A549 (cell line): ENCODE data around the gene SLC16A4. TPM values are rescaled to one million over a fixed set of nuclear protein-coding genes. Genes with fewer than 3 reads are reported as not detected.

Experiments used
- ATAC-seq, 2 experiments: fragments of 200-7000 bp in 1 of 2; fragments of >200 bp in 1 of 2; cut with Nextera tagmentation in 1 of 2; cut with Tn5 transposase in 1 of 2; 3 replicates each; pipeline versions ENCODE4 v1.8.0 to v1.9.1; 2018 to 2020; ENCODE audit warnings: mild to moderate bottlenecking in 1 of 2, moderate library complexity in 1 of 2
- CTCF ChIA-PET: fragments of 300-600 bp; sonication (Branson Sonifier 250); formaldehyde crosslinking; extraction: SDS; loops from one replicate; lab custom pipeline; 2021; ENCODE audit warnings: antibody characterized with exemption, inconsistent platforms; lab: Yijun Ruan, JAX
- POLR2A ChIA-PET: fragments of 350-600 bp; formaldehyde crosslinking; extraction: SDS; loops from one replicate; lab custom pipeline; 2021; ENCODE audit warnings: antibody characterized with exemption, inconsistent platforms; lab: Yijun Ruan, JAX
- DNase-seq, 2 experiments: peaks; one replicate each; pipeline versions ENCODE4 v3.0.0 to v3.0.0-alpha.2; 2011 to 2016; ENCODE audit warnings: low read depth in 1 of 2, low spot score in 1 of 2
- FAIRE-seq: peaks from 2 replicates; lab custom pipeline; 2011; peaks lifted over from hg19 to GRCh38; lab: Jason Lieb, UNC
- H3K27ac ChIP-seq, 2 experiments: fragments of >200 bp; sonication (Bioruptor Twin); formaldehyde crosslinking; 3 replicates each; pipeline ENCODE4 v1.5.1; 2016 to 2017
- H3K4me1 ChIP-seq: fragments of >200 bp; sonication (Bioruptor Twin); formaldehyde crosslinking; 3 replicates; pipeline ENCODE4 v1.6.1; 2016
- H3K4me2 ChIP-seq: fragments of >200 bp; sonication (Bioruptor Twin); formaldehyde crosslinking; 3 replicates; pipeline ENCODE4 v1.6.1; 2016
- H3K4me3 ChIP-seq: fragments of >200 bp; sonication (Bioruptor Twin); formaldehyde crosslinking; 3 replicates; pipeline ENCODE4 v1.5.1; 2016
- H3K9me3 ChIP-seq: fragments of >200 bp; sonication (Bioruptor Twin); formaldehyde crosslinking; 3 replicates; pipeline ENCODE4 v1.6.1; 2016
- CBX2 ChIP-seq: fragments of 200-600 bp; sonication (generic); IDR thresholded peaks from 2 replicates; pipeline ENCODE4 v1.6.1; 2016; ENCODE audit warnings: low read depth, mild to moderate bottlenecking, borderline replicate concordance
- CHD2 ChIP-seq: fragments of 150-350 bp; IDR thresholded peaks from 2 replicates; pipeline ENCODE4 v1.6.1; 2014; ENCODE audit warnings: low read length; ENCODE audit not compliant: partially characterized antibody
- CHD4 ChIP-seq: fragments of 200-600 bp; sonication (generic); IDR thresholded peaks from 2 replicates; pipeline ENCODE4 v1.6.1; 2016; ENCODE audit warnings: antibody characterized with exemption, mild to moderate bottlenecking, borderline replicate concordance
- CTCF ChIP-seq: fragments of >200 bp; sonication (Bioruptor Twin); formaldehyde crosslinking; IDR thresholded peaks from 3 replicates; pipeline ENCODE4 v1.5.1; 2016
- EHMT2 ChIP-seq: fragments of 200-600 bp; sonication (generic); IDR thresholded peaks from 2 replicates; pipeline ENCODE4 v1.6.1; 2016; ENCODE audit warnings: antibody characterized with exemption, low read depth, mild to moderate bottlenecking, moderate library complexity
- ELK1 ChIP-seq: fragments of 150-350 bp; IDR thresholded peaks from 2 replicates; pipeline ENCODE4 v1.6.1; 2014; ENCODE audit warnings: low read depth, mild to moderate bottlenecking, low read length
- FOSL2 ChIP-seq, 2 experiments: fragments of 450-650 bp in 1 of 2; fragments of >200 bp in 1 of 2; sonication (Bioruptor Twin) in 1 of 2; formaldehyde crosslinking; IDR thresholded peaks; 2 replicates each; pipeline versions ENCODE4 v1.5.0 to v1.6.1; 2016 to 2020; ENCODE audit warnings: mild to moderate bottlenecking in 1 of 2, moderate library complexity in 1 of 2
- GATA3 ChIP-seq: IDR thresholded peaks from 2 replicates; pipeline ENCODE4 v1.6.1; 2012; ENCODE audit warnings: borderline replicate concordance
- HOXA7 ChIP-seq: fragments of 250-450 bp; sonication (Bioruptor Pico); IDR thresholded peaks from 2 replicates; pipeline ENCODE4 v1.5.0; 2020; ENCODE audit warnings: mild to moderate bottlenecking, moderate library complexity
- HOXB13 ChIP-seq: fragments of 250-450 bp; sonication (Bioruptor Pico); IDR thresholded peaks from 2 replicates; pipeline ENCODE4 v1.5.0; 2020; ENCODE audit warnings: low read depth, mild to moderate bottlenecking, moderate library complexity
- HOXB5 ChIP-seq: fragments of 250-450 bp; sonication (Bioruptor Pico); IDR thresholded peaks from 2 replicates; pipeline ENCODE4 v1.5.0; 2020; ENCODE audit warnings: mild to moderate bottlenecking, moderate library complexity
- KDM5A ChIP-seq: fragments of 200-600 bp; sonication (generic); IDR thresholded peaks from 2 replicates; pipeline ENCODE4 v1.6.1; 2016; ENCODE audit warnings: antibody characterized with exemption, mild to moderate bottlenecking
- MAX ChIP-seq: IDR thresholded peaks from 2 replicates; pipeline ENCODE4 v1.6.1; 2012
- NFE2L2 ChIP-seq: fragments of 150-350 bp; conservative IDR thresholded peaks from 2 replicates; pipeline ENCODE4 v1.6.1; 2014; ENCODE audit warnings: low read length
- PHF8 ChIP-seq: fragments of 200-600 bp; sonication (generic); IDR thresholded peaks from 2 replicates; pipeline ENCODE4 v1.6.1; 2016; ENCODE audit warnings: low read depth, mild to moderate bottlenecking, antibody characterized with exemption, moderate library complexity, borderline replicate concordance
- POLR2A ChIP-seq: IDR thresholded peaks from 2 replicates; pipeline ENCODE4 v1.6.1; 2012; ENCODE audit warnings: mild to moderate bottlenecking, low read length
- RAD21 ChIP-seq, 2 experiments: fragments of >200 bp in 1 of 2; sonication (Bioruptor Twin) in 1 of 2; formaldehyde crosslinking in 1 of 2; IDR thresholded peaks in 1 of 2; conservative IDR thresholded peaks in 1 of 2; 2 replicates in 1 of 2; 3 replicates in 1 of 2; pipeline ENCODE4 v1.6.1; 2012 to 2018; ENCODE audit warnings: inconsistent platforms in 1 of 2
- RCOR1 ChIP-seq: fragments of 150-350 bp; IDR thresholded peaks from 2 replicates; pipeline ENCODE4 v1.6.1; 2014; ENCODE audit warnings: antibody characterized with exemption, low read length, low read depth
- RFX5 ChIP-seq: fragments of 450-650 bp; IDR thresholded peaks from 2 replicates; pipeline ENCODE4 v1.7.1; 2014; ENCODE audit warnings: antibody characterized with exemption, mild to moderate bottlenecking, moderate library complexity
- SMC3 ChIP-seq: fragments of >200 bp; sonication (Bioruptor Twin); formaldehyde crosslinking; IDR thresholded peaks from 3 replicates; pipeline ENCODE4 v1.6.1; 2018; ENCODE audit warnings: inconsistent platforms
- ZNF302 ChIP-seq: fragments of 250-450 bp; sonication (Bioruptor Pico); IDR thresholded peaks from 2 replicates; pipeline ENCODE4 v1.9.0; 2021; ENCODE audit warnings: inconsistent platforms, mild to moderate bottlenecking, moderate library complexity
- WGBS: methylation state at CpG from one replicate; pipeline ENCODE4 v1.1.6; 2017; ENCODE audit errors: missing lambda C conversion rate; 5-methylcytosine and 5-hydroxymethylcytosine counted together
- polyA plus RNA-seq, 4 experiments: library from polyadenylated mRNA; depleted of rRNA in 3 of 4; stranded (reverse); fragments of >200 nt; fragmentation: RNase III in 1 of 4; extraction: RNeasy Plus Mini Kit Qiagen cat#74134 plus additional on column Dnase treatment in 1 of 4; gene quantifications; 2 replicates in 3 of 4; 3 replicates in 1 of 4; pipeline ENCODE4 v1.2.3, GENCODE V29; 2011 to 2017

SLC16A4 gene
- polyA plus RNA-seq, 2 of the 4 experiments (the other 2 are of a cell fraction) = 61.0 to 176 TPM

GRCh38 chr1:110320168-110320518, 70.7 kb downstream of the SLC16A4 start:
- no peak overlapping the region for H3K4me3 ChIP-seq
- H3K4me1 ChIP-seq = no peaks in the 10 kb centered on the region
- H3K4me2 ChIP-seq = no peak overlapping the region
- 36% methylated on average over 1 of the region's 1 CpG for WGBS
- DNase-seq = no peak
- CTCF ChIA-PET = interaction anchor here (0.9 to 1.3 kb wide), 3 partner anchors 113 to 123 kb away, joined by 4 read pairs; no protein-coding TSS in a partner anchor
- TF ChIP-seq ELK1 (no peak), HOXA7 (CRISPR knock-in tag) (no peak), CHD2 (no peak), FOSL2 (IDR thresholded peaks at IDR 0.05) (no peak), FOSL2 (CRISPR knock-in tag; IDR thresholded peaks at IDR 0.05) (no peak), GATA3 (no peak), HOXB5 (no peak)
- H3K27ac ChIP-seq = no peak overlapping the region
- FAIRE-seq = no peak
- no peak for ATAC-seq
- 0 out of 3 replicates have a peak, but pooled peaks cover 4% of the 10 kb centered on the region for H3K9me3 ChIP-seq
- POLR2A ChIA-PET = interaction anchor here (0.5 kb wide), 1 partner anchor 19 kb away, joined by 3 read pairs; the partner anchor contains the start of gene RBM15

GRCh38 chr1:110319332-110320167, 71.3 kb downstream of the SLC16A4 start:
- no peak for ATAC-seq
- Histone ChIP-seq H3K27ac (no peak overlapping the region), H3K4me2 (no peak overlapping the region), H3K4me1 (no peaks in the 10 kb centered on the region), H3K9me3 (0 out of 3 replicates have a peak, but pooled peaks cover 4% of the 10 kb centered on the region), H3K4me3 (no peak overlapping the region)
- FAIRE-seq = no peak
- ChIA-PET CTCF (interaction anchor here (1.1 to 8.6 kb wide), 4 partner anchors 15 to 123 kb away, joined by 4 to 354 read pairs (median 4); partner anchors contain the start of gene KCNC4), POLR2A (no interaction called here)
- TF ChIP-seq POLR2A = no peak
- no peak for TF ChIP-seq MAX
- TF ChIP-seq ZNF302 = no peak
- TF ChIP-seq FOSL2 (IDR thresholded peaks at IDR 0.05) = no peak
- TF ChIP-seq FOSL2 (CRISPR knock-in tag; IDR thresholded peaks at IDR 0.05) = no peak
- no peak for DNase-seq
- WGBS = 23% methylated on average over 4 of the region's 4 CpGs

- ATAC-seq (no peak), DNase-seq (no peak), FAIRE-seq (no peak)
- TF ChIP-seq HOXA7 (CRISPR knock-in tag) (no peak), RFX5 (no peak), NFE2L2 (no peak)
- H3K4me1 ChIP-seq = no peaks in the 10 kb centered on the region
- 0 out of 3 replicates have a peak, but pooled peaks cover 4% of the 10 kb centered on the region for H3K9me3 ChIP-seq
- CTCF ChIA-PET = interaction anchor here (0.9 to 8.6 kb wide), 5 partner anchors 14 to 142 kb away, joined by 3 to 354 read pairs (median 4); partner anchors contain the start of gene KCNC4
- no peak overlapping the region for H3K4me3 ChIP-seq
- WGBS = 85% methylated on average over 4 of the region's 4 CpGs
- POLR2A ChIA-PET = no interaction called here
- H3K4me2 ChIP-seq = no peak overlapping the region
- no peak overlapping the region for H3K27ac ChIP-seq
These were observed 72.8 kb downstream of the SLC16A4 start for GRCh38 chr1:110318046-110318445.

- no peak overlapping the region for H3K27ac ChIP-seq
- DNase-seq (no peak), FAIRE-seq (no peak), ATAC-seq (no peak)
- TF ChIP-seq RAD21 (conservative IDR thresholded peaks at IDR 0.05 in 1 of 2, IDR thresholded peaks at IDR 0.05 in 1 of 2) = no peak
- TF ChIP-seq POLR2A = no peak
- no peak for TF ChIP-seq RCOR1
- no peak for TF ChIP-seq NFE2L2
- TF ChIP-seq CHD4 = no peak
- no peak for TF ChIP-seq KDM5A
- no peak for TF ChIP-seq EHMT2
- TF ChIP-seq CBX2 = no peak
- TF ChIP-seq CTCF = no peak
- no peak for TF ChIP-seq HOXB13 (CRISPR knock-in tag)
- TF ChIP-seq PHF8 = no peak
- TF ChIP-seq SMC3 = no peak
- no peak for TF ChIP-seq HOXB5
- TF ChIP-seq RFX5 = no peak
- ChIA-PET CTCF (interaction anchor here (0.7 to 8.6 kb wide), 4 partner anchors 93 to 179 kb away, joined by 3 to 354 read pairs (median 4); partner anchors contain the start of gene KCNC4), POLR2A (no interaction called here)
- H3K4me2 ChIP-seq = no peak overlapping the region
- no peaks in the 10 kb centered on the region for H3K4me1 ChIP-seq
- 0 out of 3 replicates have a peak, but pooled peaks cover 4% of the 10 kb centered on the region for H3K9me3 ChIP-seq
- 77% methylated on average over 2 of the region's 2 CpGs for WGBS
- no peak overlapping the region for H3K4me3 ChIP-seq
These were observed 74.1 kb downstream of the SLC16A4 start for GRCh38 chr1:110316735-110317134.
